GM19239 (cell line): ENCODE data around the gene SH3D19.
A peak's percentile ranks its signal among the peaks of the same experiment; 100 is the strongest.
"Not testable (repeated sequence)": the region's sequence is repeated elsewhere in the genome, so short reads cannot be mapped to it uniquely, and the experiment has no call there.

Experiments used
- DNase-seq: peaks from one replicate; pipeline ENCODE4 v3.0.0; 2011; ENCODE audit warnings: low spot score; ENCODE audit not compliant: insufficient read length
- FAIRE-seq: peaks from 2 replicates; lab custom pipeline; 2011; peaks lifted over from hg19 to GRCh38; lab: Jason Lieb, UNC

The SH3D19 gene

GRCh38 chr4:151165205-151166000 lies 160.0 kb downstream of the SH3D19 start:
- FAIRE-seq, result no peak
- no peak for DNase-seq

GRCh38 chr4:151163855-151164254 lies 161.6 kb downstream of the SH3D19 start:
- no peak for DNase-seq
- FAIRE-seq, result no peak

- no peak for FAIRE-seq
- no peak for DNase-seq
Observed at GRCh38 chr4:151158979-151159378, 166.4 kb downstream of the SH3D19 start.

- DNase-seq, result no peak
- no peak for FAIRE-seq
Observed at GRCh38 chr4:151157543-151157942, 167.9 kb downstream of the SH3D19 start.

GRCh38 chr4:151153585-151153984 lies 171.8 kb downstream of the SH3D19 start:
- FAIRE-seq (no peak), DNase-seq (no peak)

- FAIRE-seq (no peak), DNase-seq (no peak)
Observed at GRCh38 chr4:151152028-151152427, 173.4 kb downstream of the SH3D19 start.

- FAIRE-seq (no peak), DNase-seq (no peak)
Observed at GRCh38 chr4:151150821-151151580, 174.4 kb downstream of the SH3D19 start.

- no peak for DNase-seq
- FAIRE-seq, result no peak
Observed at GRCh38 chr4:151148261-151148660, 177.1 kb downstream of the SH3D19 start.

GRCh38 chr4:151147000-151147399 lies 178.4 kb downstream of the SH3D19 start:
- FAIRE-seq, result no peak
- DNase-seq, result no peak

- FAIRE-seq (no peak), DNase-seq (no peak)
Observed at GRCh38 chr4:151144329-151145072, 180.9 kb downstream of the SH3D19 start.

- no peak for FAIRE-seq
Observed at GRCh38 chr4:151143811-151144210, 181.6 kb downstream of the SH3D19 start.

GRCh38 chr4:151143162-151143561 lies 182.2 kb downstream of the SH3D19 start:
- FAIRE-seq (no peak), DNase-seq (no peak)

More at GRCh38 chr4:151143811-151144210, 181.6 kb downstream of the SH3D19 start:
- DNase-seq, result no peak

- no peak for DNase-seq
- FAIRE-seq, result no peak
Observed at GRCh38 chr4:151142758-151143157, 182.6 kb downstream of the SH3D19 start.

- DNase-seq (no peak), FAIRE-seq (no peak)
Observed at GRCh38 chr4:151139814-151140213, 185.6 kb downstream of the SH3D19 start.

GRCh38 chr4:151136048-151136447 lies 189.4 kb downstream of the SH3D19 start:
- not testable (repeated sequence) for FAIRE-seq, DNase-seq

GRCh38 chr4:151133311-151133710 lies 192.1 kb downstream of the SH3D19 start:
- FAIRE-seq (no peak), DNase-seq (no peak)

GRCh38 chr4:151129796-151130195 lies 195.6 kb downstream of the SH3D19 start:
- DNase-seq (no peak), FAIRE-seq (no peak)

GRCh38 chr4:151117371-151117962 lies 207.9 kb downstream of the SH3D19 start:
- DNase-seq, result peak; percentile 52
- FAIRE-seq, result peak; percentile 95

GRCh38 chr4:151114986-151115385 lies 210.4 kb downstream of the SH3D19 start:
- no peak for FAIRE-seq
- DNase-seq, result no peak

- no peak for DNase-seq
- FAIRE-seq, result no peak
Observed at GRCh38 chr4:151114338-151114737, 211.1 kb downstream of the SH3D19 start.
